ENCODE data around the gene GADD45A.

The GADD45A gene

GRCh38 chr1:67689267-67690017 lies 4.4 kb downstream of the GADD45A start:
- peak; percentile 41 for DNase-seq (ENCODE audit: low read depth)

DNA sequence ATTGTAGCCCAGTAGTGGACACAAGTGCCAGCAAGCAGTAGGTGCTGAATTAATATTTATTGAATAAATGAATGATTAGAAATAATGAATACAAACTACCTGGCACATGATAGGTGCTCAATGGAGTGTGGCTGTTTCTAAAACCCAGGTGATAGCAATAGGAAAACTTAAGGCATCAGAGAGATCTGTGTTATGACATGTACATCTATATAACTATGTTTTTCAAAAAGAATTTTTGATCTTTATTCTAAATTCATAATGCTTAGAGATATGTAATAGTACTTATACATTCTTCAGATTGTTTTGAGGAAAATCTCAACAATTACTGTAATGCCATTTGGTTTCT lies 5.0 kb downstream of the GADD45A start:
- DNase-seq (ENCODE audit: low read depth): no peak

GRCh38 chr1:67690411-67690810 lies 5.4 kb downstream of the GADD45A start:
- DNase-seq (ENCODE audit: low read depth): no peak

- no peak for DNase-seq (ENCODE audit: low read depth)
Measured at GRCh38 chr1:67691712-67692111, 6.7 kb downstream of the GADD45A start.

GRCh38 chr1:67695963-67696362 lies 11.0 kb downstream of the GADD45A start:
- no peak for DNase-seq (ENCODE audit: low read depth)

GRCh38 chr1:67696708-67697107 lies 11.7 kb downstream of the GADD45A start:
- no peak for DNase-seq (ENCODE audit: low read depth)

- DNase-seq (ENCODE audit: low read depth): no peak
Measured at GRCh38 chr1:67700220-67700619, 15.2 kb downstream of the GADD45A start.

DNA sequence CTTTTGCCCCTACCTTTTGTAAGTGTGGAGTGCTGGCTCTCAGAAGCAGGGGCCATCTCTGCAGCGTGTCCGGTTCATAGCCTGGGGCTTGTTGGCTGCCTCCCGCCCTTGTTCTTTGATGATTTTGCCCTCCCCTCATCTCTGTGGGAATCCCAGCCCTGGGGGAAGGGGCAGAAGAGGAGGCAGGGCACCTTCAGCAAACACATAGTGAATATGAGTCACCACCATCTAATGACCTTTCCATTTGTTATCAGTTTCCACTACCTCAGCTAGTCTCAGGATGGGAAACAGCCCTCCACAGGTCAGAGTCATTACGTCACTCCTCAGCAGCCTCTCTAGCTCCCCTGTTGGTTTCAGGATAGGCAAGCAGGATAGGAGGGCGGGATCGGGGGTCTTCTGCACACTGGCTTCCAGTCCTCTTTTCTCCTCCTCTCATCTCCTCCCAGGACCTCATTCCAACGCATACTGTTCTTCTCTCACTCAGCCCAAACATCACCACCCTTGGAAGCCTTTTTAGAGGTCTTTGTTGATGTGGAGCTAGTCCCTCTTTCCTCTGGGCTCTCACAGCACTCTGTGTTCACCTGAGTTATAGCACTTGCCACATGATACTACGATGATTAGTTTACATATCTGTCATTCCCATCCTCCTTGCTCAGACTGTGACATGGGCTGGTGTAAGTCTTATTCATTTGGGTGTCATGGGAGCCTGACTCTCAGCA lies 15.8 kb downstream of the GADD45A start:
- peak; percentile 57 for DNase-seq (ENCODE audit: low read depth)

- no peak for DNase-seq (ENCODE audit: low read depth)
Measured at GRCh38 chr1:67701876-67702275, 16.9 kb downstream of the GADD45A start.

DNA sequence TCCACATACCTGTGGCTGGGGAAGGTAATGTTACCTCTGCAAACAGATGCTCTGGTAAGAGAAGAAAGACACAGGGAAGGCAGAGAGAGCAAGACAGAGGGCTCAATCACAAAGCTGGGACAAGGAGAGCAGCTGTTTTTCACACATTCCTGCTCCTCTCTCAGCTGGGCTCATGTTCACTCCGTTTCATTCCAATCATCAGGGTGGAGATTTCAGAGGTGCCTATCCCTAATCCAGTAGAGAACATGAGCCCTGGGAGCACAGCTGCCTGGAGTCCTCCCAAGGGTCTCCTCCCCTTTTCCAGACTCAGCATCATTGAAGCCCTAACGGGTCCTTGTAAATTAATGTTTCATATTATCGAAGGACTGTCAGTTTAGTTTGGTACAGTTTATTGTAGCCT lies 19.4 kb downstream of the GADD45A start:
- no peak for DNase-seq (ENCODE audit: low read depth)

- DNase-seq (ENCODE audit: low read depth): no peak
Measured at GRCh38 chr1:67705735-67706453, 20.9 kb downstream of the GADD45A start.

DNA sequence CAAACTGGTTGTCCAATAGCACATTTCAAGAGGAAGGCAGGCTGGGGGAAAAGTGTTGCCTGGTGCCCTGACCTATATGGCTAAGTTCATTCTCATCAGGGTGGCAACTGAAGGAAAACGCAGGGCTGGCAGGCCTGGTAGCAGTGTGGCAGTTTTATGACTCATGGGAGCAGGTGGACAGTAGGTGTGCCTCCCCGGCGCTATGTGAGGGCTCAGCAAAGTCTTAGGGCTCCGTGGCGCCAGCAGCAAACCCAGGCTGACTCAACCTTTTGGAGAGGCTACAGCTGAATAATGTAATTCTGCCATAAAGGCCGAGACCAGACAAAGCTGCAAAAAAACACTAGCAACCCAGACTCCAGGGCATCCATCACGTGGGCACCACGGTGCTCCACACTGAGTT lies 23.6 kb downstream of the GADD45A start:
- DNase-seq (ENCODE audit: low read depth): no peak

DNA sequence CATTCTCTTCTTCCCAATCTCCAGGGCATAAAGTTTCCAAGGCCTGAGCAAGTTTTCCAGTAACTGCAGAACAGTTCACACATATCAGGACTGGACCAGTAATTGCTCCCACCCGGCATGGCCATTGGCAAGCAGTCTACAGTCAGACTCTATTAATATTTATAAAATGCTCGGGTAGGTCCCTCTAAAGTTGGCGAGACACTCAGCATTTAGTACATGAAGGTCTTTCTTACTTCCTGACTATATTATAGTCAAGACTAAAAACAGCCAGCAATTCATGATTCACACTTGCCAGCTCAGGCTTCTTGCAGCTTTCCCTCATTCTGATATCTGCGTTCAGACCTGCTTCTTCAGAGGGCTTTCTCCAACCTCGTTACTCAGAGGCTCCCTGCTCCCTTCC lies 25.4 kb downstream of the GADD45A start:
- DNase-seq (ENCODE audit: low read depth): peak; percentile 87

GRCh38 chr1:67711158-67711854 lies 26.3 kb downstream of the GADD45A start:
- DNase-seq (ENCODE audit: low read depth): no peak

DNA sequence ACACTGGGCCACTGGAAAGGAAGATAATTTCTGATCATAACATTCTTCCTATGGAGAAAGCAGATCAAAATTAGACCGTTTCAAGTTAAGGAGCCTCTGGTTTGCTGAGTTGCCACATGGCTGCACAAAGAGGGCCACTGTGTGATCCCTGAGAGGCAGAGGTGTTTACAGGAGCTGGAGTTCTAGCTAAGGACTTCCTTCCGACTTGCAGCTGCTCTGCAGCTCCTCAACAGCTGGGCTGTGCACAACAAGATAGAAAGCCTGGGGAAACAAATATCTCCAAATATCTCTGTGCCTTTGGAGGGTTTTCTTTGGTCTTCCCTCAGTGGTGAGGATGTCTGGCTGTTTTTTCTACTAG lies 26.8 kb downstream of the GADD45A start:
- DNase-seq (ENCODE audit: low read depth): no peak

DNA sequence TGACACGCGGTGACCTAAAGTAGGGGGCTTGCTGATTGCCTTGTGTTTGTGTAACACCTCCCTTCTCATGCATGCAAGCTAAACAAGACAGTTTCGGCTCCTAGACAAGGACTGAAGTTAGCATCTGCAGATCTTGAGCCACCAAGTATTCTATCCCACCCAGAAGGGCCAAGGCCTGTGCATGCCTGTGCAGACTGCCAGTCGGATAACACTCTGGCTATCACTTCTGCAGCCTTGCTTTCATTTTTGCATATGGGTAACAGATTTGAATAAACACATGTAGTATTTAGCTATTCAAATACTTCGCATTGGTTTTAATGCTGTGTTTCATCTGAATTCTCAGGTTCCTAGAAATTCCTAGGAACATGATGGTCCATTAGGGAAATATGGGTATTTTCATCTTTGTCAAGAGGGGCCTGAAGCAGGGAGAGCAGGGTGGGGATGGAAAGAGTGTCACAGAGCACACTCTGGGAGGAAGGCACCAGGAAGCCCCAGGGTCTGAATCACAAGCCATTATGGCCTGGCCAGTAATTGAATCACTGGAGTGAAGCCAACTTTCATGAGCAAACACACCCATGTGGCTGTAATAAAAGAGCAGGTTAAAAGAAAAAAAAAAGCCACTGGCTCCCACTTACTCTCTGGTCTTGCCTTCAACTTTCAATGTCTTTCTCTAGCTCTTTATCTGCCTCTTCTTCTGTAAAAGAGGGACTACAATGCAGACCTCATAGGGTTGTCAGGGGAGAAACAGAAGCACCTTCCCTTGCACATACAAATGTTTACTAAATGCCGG lies 28.3 kb downstream of the GADD45A start:
- peak; percentile 97 for DNase-seq (ENCODE audit: low read depth)

DNA sequence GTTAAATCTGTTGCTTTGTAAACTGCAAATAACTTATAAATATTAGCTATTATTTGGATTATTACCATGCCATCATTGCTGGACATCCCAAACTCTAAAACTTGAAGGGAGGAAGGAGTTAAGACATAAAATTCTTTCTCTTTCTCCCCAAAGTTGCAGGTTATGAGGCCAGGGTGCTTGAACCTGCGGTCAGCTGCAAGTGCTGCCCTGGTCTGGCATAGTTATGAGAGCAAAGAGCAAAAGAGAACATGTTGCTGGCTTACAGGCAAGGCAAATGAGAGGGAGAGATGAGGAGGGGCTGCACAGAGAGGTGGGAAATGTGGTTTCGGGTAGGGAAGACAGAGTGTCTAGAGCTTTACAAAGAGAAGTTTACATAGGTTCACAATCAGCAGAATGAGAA lies 30.8 kb downstream of the GADD45A start:
- no peak for DNase-seq (ENCODE audit: low read depth)

DNA sequence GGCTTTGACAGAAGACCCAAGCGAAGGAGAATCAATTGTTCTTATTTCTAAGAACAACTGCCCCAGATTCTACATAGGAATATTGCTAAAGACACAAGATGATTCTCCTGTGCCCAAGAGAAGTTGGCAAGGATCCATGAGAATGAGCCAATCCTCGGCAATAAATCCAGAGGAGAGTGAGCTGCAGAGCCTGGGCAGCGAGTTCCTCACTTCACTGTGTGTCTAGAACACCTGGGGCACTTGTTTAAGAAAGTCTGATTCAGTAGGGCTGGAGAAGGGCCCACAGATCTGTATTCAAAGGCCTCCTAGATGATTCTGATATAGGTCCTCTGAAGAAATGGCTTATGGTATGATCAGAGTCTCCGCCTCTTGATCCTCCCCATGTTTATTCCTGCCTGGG lies 31.8 kb downstream of the GADD45A start:
- peak; percentile 38 for DNase-seq (ENCODE audit: low read depth)

GRCh38 chr1:67717876-67718275 lies 32.9 kb downstream of the GADD45A start:
- DNase-seq (ENCODE audit: low read depth): peak; percentile 84

DNA sequence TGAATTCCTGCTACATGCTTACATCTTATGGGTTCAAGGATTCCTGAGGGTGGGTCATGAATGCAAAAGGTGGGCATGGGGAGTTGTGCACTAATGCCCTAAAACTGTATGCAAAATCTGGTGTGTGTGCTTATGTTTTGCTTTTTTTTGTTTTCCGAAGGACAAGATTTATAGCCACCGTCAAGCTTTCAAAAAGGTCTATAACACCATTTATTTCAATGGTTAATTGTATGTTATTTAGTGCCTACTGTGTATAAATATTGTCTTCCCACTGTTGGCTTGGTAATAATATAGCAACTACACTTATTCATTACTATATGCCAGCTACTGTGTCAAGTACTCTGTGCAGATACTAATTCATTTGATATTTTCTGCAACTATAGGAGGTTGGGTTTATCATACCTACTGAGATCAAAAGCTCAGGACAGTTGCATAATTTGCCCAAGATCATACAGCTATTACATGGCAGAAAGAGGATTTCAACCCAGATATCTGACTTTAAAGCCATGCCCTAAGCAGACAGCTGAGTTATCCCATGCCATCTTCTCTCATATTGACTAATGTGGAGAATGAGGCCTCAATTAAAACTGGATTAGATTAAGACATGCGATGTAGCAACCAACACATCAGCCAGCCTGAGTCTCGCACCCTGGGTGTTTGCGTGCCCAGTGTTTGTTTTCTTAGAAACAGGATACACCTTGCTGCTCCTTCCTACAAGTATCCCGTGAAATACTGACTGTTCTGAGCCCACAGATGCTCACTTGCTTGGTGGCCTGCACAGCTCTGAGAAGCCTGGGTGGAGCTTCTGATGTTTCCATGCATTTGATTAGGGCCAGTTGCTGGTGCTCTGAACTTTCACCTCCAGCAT lies 34.6 kb downstream of the GADD45A start:
- DNase-seq (ENCODE audit: low read depth): no peak

DNA sequence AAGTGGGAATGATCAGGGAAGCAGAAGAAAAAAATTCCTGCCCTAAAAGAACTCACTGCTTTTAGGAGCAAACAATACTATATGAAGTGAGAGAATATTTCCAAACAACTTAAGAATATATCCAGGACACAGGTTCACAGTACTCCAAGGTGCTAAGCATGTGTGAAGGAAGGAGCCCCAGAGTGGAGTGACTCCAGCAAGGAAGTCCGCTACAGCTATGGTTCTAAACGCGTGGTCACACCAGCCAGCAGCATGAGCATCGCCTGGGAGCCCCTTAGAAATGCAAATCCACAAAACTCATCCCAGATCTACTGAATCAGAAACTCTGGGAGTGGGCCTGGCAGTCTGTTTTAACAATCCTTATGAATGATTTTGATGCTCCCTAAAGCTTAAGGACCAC lies 36.1 kb downstream of the GADD45A start:
- no peak for DNase-seq (ENCODE audit: low read depth)
